K562 (cell line): Measurements from ENCODE around the gene MMP19. TPM values are rescaled to one million over a fixed set of nuclear protein-coding genes. Genes with fewer than 3 reads are reported as not detected.

Experiments
- ARID1B ChIP-seq: fragments of 450-650 bp; IDR thresholded peaks from 2 replicates; pipeline ENCODE4 v1.6.1; 2016; ENCODE audit warnings: antibody characterized with exemption, mild to moderate bottlenecking, inconsistent platforms
- ATF1 ChIP-seq, 2 experiments: fragments of 450-650 bp in 1 of 2; IDR thresholded peaks; 2 replicates each; pipeline ENCODE4 v1.6.1; 2016; ENCODE audit warnings: missing compliant biosample characterization in 1 of 2, missing genetic modification characterization in 1 of 2
- CHD4 ChIP-seq: fragments of 200-600 bp; sonication (generic); IDR thresholded peaks from 3 replicates; pipeline ENCODE4 v1.6.1; 2012; ENCODE audit warnings: low read depth, mild to moderate bottlenecking, mixed read lengths, low read length, inconsistent platforms; ENCODE audit not compliant: insufficient read depth, insufficient replicate concordance, poor library complexity, severe bottlenecking
- CREM ChIP-seq: IDR thresholded peaks from 2 replicates; pipeline ENCODE4 v1.6.1; 2014; ENCODE audit warnings: antibody characterized with exemption, low read depth
- ERF ChIP-seq: fragments of 450-650 bp; formaldehyde crosslinking; IDR thresholded peaks from 2 replicates; pipeline ENCODE4 v1.4.0; 2020; ENCODE audit warnings: mild to moderate bottlenecking, mixed read lengths
- ETV1 ChIP-seq: fragments of 450-650 bp; conservative IDR thresholded peaks from 2 replicates; pipeline ENCODE4 v1.6.1; 2016; ENCODE audit warnings: missing genetic modification characterization, control low read depth, low read depth, missing compliant biosample characterization
- FOXP1 ChIP-seq: sonication (generic); formaldehyde crosslinking; IDR thresholded peaks from 2 replicates; pipeline ENCODE4 v1.8.0; 2022; ENCODE audit warnings: mild to moderate bottlenecking, missing genetic modification reagents
- HNRNPK ChIP-seq: fragments of 200-400 bp; formaldehyde crosslinking; IDR thresholded peaks from one replicate; pipeline ENCODE4 v1.6.1; 2018; ENCODE audit warnings: mild to moderate bottlenecking, low read depth, low read length; ENCODE audit not compliant: poor library complexity, severe bottlenecking
- JUND ChIP-seq, 2 experiments: IDR thresholded peaks; 2 replicates in 1 of 2; 3 replicates in 1 of 2; pipeline ENCODE4 v1.6.1; 2011; ENCODE audit warnings: borderline replicate concordance in 2 of 2, low read depth in 2 of 2, low read length in 2 of 2, improper control_type of control experiment in 1 of 2, missing biosample characterization in 1 of 2, missing genetic modification characterization in 1 of 2, missing genetic modification reagents in 1 of 2
- NFE2 ChIP-seq: IDR thresholded peaks from 2 replicates; pipeline ENCODE4 v1.6.1; 2014; ENCODE audit warnings: antibody characterized with exemption, low read depth
- NFIC ChIP-seq: fragments of 450-650 bp; IDR thresholded peaks from 2 replicates; pipeline ENCODE4 v1.6.1; 2017; ENCODE audit warnings: mild to moderate bottlenecking, inconsistent platforms
- NR2C1 ChIP-seq, 2 experiments: fragments of 450-650 bp; IDR thresholded peaks; 2 replicates each; pipeline ENCODE4 v1.6.1; 2017; ENCODE audit warnings: mild to moderate bottlenecking in 2 of 2, antibody characterized with exemption in 1 of 2, inconsistent platforms in 1 of 2, missing compliant biosample characterization in 1 of 2, missing genetic modification characterization in 1 of 2
- PHF8 ChIP-seq: fragments of 200-600 bp; sonication (generic); IDR thresholded peaks from 2 replicates; pipeline ENCODE4 v1.6.1; 2012; ENCODE audit warnings: mixed run types, mild to moderate bottlenecking, inconsistent platforms, low read length, moderate library complexity, borderline replicate concordance
- POLR3A ChIP-seq: IDR thresholded peaks from 2 replicates; pipeline ENCODE4 v1.6.1; 2011; ENCODE audit warnings: borderline replicate concordance, mild to moderate bottlenecking, moderate library complexity; ENCODE audit not compliant: insufficient read length, insufficient read depth; ENCODE audit errors: extremely low read depth
- SIN3A ChIP-seq, 2 experiments: fragments of 150-350 bp in 1 of 2; IDR thresholded peaks; 2 replicates each; pipeline ENCODE4 v1.6.1; 2011 to 2016; ENCODE audit warnings: borderline replicate concordance in 2 of 2, low read depth in 2 of 2, low read length in 2 of 2, mild to moderate bottlenecking in 2 of 2, moderate library complexity in 2 of 2; ENCODE audit not compliant: control insufficient read depth in 1 of 2
- ZNF197 ChIP-seq: fragments of 200-800 bp; sonication (Bioruptor generic); IDR thresholded peaks from 2 replicates; pipeline ENCODE4 v1.6.1; 2016; ENCODE audit warnings: low read depth, missing genetic modification characterization, missing compliant biosample characterization
- ZNF766 ChIP-seq: fragments of 200-800 bp; sonication (Bioruptor generic); conservative IDR thresholded peaks from 2 replicates; pipeline ENCODE4 v1.6.1; 2016; ENCODE audit warnings: missing genetic modification characterization, missing compliant biosample characterization
- polyA plus RNA-seq, 8 experiments: library from polyadenylated mRNA; depleted of rRNA in 4 of 8; stranded (reverse) in 5 of 8; unstranded in 3 of 8; fragments of >200 nt; fragmentation: Nextera tagmentation in 2 of 8; fragmentation: Illumina TruSeq in 1 of 8; extraction: Ambion mirVana in 2 of 8; extraction: Trizol in 1 of 8; gene quantifications; 2 replicates each; pipeline versions ENCODE4 v1.2.1 to v1.2.3, GENCODE V29; 2011 to 2014; ENCODE audit warnings: inconsistent platforms in 1 of 8, missing spikeins in 1 of 8
- total RNA-seq, 7 experiments: library from RNA; depleted of rRNA in 6 of 7; stranded (reverse); fragments of >200 nt in 6 of 7; fragmentation: Illumina TruSeq in 2 of 7; extraction: Trizol in 2 of 7; gene quantifications; 2 replicates each; pipeline versions ENCODE4 v1.2.1 to v1.2.3, GENCODE V29; 2011 to 2021; ENCODE audit warnings: low replicate concordance in 1 of 7
- TF ChIP-seq, protein P1 (sequence below): sonication (generic); formaldehyde crosslinking; IDR thresholded peaks from 2 replicates; pipeline ENCODE4 v1.8.1; 2023; ENCODE audit warnings: mild to moderate bottlenecking, missing genetic modification reagents
- TF ChIP-seq, protein P2 (sequence below): fragments of 450-650 bp; formaldehyde crosslinking; IDR thresholded peaks from 2 replicates; pipeline ENCODE4 v1.4.0; 2022; ENCODE audit warnings: mild to moderate bottlenecking, moderate library complexity
- TF ChIP-seq, protein P3 (sequence below), 2 experiments: fragments of 450-650 bp in 1 of 2; sonication (generic) in 1 of 2; formaldehyde crosslinking in 1 of 2; IDR thresholded peaks in 1 of 2; conservative IDR thresholded peaks in 1 of 2; 2 replicates each; pipeline versions ENCODE4 v1.6.1 to v1.8.1; 2016 to 2023; ENCODE audit warnings: mild to moderate bottlenecking in 2 of 2, moderate library complexity in 2 of 2, inconsistent platforms in 1 of 2, missing genetic modification reagents in 1 of 2

MMP19 gene
- total and polyA plus RNA-seq, 9 of the 15 experiments (the other 6 are each of a cell fraction or from before 2014, with no cell fraction given), result 0.14 to 1.6 (median 0.66) TPM

DNA sequence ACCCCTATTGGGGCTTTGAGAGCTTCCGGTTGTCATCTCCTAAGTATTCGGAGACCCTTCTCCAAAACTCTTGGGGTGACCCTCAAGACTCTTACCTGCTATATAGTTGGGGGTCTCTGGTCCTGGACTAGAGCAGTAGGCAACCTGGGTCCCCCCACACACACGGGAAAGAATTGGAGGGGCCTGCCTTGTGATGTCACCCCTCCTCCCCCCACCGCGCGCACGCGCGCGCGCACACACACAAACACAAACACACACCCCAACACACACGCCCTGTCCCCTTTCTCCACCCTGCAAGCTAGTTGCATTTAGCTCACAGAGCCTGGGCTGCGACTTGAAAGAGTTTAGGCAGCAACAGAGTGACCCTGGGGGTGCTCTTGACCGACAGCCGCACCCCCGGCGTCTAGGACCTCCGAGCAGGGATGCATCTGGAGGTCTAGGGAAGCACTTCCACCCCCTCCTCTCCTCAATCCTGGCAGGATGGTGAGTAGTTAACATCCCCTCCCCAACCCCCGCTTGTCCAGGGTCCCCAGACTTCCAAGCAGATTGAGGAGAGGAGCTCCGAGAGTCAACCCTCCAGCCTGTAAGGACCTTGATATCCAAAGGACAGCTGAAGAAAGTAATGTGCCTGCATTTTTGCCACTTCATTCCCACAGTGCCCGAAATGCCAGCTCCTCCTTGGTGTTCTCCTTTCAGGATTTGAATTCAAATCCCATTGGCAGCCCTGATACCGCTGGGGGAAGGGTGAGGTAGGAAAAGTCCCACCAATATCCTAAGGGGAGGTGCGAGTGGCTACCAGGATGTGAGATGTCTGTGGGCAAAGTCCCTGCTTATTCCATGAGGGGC is 11.9 kb downstream of the MMP19 start (continued):
- TF ChIP-seq, protein P1, sequence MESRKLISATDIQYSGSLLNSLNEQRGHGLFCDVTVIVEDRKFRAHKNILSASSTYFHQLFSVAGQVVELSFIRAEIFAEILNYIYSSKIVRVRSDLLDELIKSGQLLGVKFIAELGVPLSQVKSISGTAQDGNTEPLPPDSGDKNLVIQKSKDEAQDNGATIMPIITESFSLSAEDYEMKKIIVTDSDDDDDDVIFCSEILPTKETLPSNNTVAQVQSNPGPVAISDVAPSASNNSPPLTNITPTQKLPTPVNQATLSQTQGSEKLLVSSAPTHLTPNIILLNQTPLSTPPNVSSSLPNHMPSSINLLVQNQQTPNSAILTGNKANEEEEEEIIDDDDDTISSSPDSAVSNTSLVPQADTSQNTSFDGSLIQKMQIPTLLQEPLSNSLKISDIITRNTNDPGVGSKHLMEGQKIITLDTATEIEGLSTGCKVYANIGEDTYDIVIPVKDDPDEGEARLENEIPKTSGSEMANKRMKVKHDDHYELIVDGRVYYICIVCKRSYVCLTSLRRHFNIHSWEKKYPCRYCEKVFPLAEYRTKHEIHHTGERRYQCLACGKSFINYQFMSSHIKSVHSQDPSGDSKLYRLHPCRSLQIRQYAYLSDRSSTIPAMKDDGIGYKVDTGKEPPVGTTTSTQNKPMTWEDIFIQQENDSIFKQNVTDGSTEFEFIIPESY (CRISPR knock-in tag), result no peak
- no peak for TF ChIP-seq ATF1 (CRISPR knock-in tag; IDR thresholded peaks at IDR 0.05)
- peak; percentile 93 for TF ChIP-seq ATF1 (tag; IDR thresholded peaks at IDR 0.05)
- TF ChIP-seq POLR3A, result no peak
- TF ChIP-seq NFIC, result no peak
- no peak; a peak in 1 of 4 replicates for TF ChIP-seq SIN3A (IDR thresholded peaks at IDR 0.05; ENCODE audit: borderline replicate concordance in 2 of 2, control insufficient read depth in 1 of 2, low read depth in 2 of 2, low read length in 2 of 2)
- TF ChIP-seq CHD4, result no peak
- peak; percentile 92 for TF ChIP-seq JUND (IDR thresholded peaks at IDR 0.05; ENCODE audit: borderline replicate concordance, low read depth, low read length)
- peak; percentile 86; the same call in 2 of the 3 replicates for TF ChIP-seq JUND (tag; IDR thresholded peaks at IDR 0.05; ENCODE audit: borderline replicate concordance, low read depth, low read length)
- no peak for TF ChIP-seq NFE2
- TF ChIP-seq HNRNPK, result no peak
- peak; percentile 23; the same call in 1 of the 2 replicates for TF ChIP-seq PHF8
- TF ChIP-seq ZNF197 (CRISPR knock-in tag), result peak; percentile 49; the same call in 1 of the 2 replicates
- TF ChIP-seq, protein P2, sequence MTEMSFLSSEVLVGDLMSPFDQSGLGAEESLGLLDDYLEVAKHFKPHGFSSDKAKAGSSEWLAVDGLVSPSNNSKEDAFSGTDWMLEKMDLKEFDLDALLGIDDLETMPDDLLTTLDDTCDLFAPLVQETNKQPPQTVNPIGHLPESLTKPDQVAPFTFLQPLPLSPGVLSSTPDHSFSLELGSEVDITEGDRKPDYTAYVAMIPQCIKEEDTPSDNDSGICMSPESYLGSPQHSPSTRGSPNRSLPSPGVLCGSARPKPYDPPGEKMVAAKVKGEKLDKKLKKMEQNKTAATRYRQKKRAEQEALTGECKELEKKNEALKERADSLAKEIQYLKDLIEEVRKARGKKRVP, result no peak
- no peak for TF ChIP-seq ETV1 (tag)
- 0 out of 2 replicates have a peak, but pooled peaks have one; percentile 29 for TF ChIP-seq FOXP1 (CRISPR knock-in tag)
- TF ChIP-seq ERF (CRISPR knock-in tag), result no peak
- 0 out of 2 replicates have a peak, but pooled peaks have one; percentile 33 for TF ChIP-seq ZNF766
- peak; percentile 64 for TF ChIP-seq NR2C1 (IDR thresholded peaks at IDR 0.05)
- no peak for TF ChIP-seq NR2C1 (tag; IDR thresholded peaks at IDR 0.05)
- peak; percentile 76 for TF ChIP-seq CREM
- TF ChIP-seq, protein P3, sequence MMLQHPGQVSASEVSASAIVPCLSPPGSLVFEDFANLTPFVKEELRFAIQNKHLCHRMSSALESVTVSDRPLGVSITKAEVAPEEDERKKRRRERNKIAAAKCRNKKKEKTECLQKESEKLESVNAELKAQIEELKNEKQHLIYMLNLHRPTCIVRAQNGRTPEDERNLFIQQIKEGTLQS (IDR thresholded peaks at IDR 0.05), result peak; percentile 89
- TF ChIP-seq, protein P3 (CRISPR knock-in tag; conservative IDR thresholded peaks at IDR 0.05), result no peak
- TF ChIP-seq ARID1B, result peak; percentile 24; the same call in 1 of the 2 replicates
